ENCODE results near the gene ZNF740.

ZNF740 gene

GRCh38 chr12:53211476-53212381 lies 31.2 kb downstream of the ZNF740 start:
- peak; percentile 56 for DNase-seq
- Histone ChIP-seq H3K4me1 (peaks cover 4% of the 10 kb centered on the region; the same call in 1 of the 2 replicates), H3K36me3 (0 out of 2 replicates have a peak, but pooled peaks cover 2% of the 10 kb centered on the region), H3K27me3 (no peaks in the 10 kb centered on the region), H3K4me3 (ENCODE audit: low read depth, low read length) (no peak overlapping the region), H3K9me3 (no peaks in the 10 kb centered on the region)
- peak; percentile 71 for TF ChIP-seq CTCF (IDR thresholded peaks at IDR 0.05; ENCODE audit: low read depth, low read length)

- TF ChIP-seq CTCF (IDR thresholded peaks at IDR 0.05; ENCODE audit: low read depth, low read length), result no peak
- DNase-seq, result no peak
- Histone ChIP-seq H3K27me3 (no peaks in the 10 kb centered on the region), H3K9me3 (no peaks in the 10 kb centered on the region), H3K4me1 (peaks cover 4% of the 10 kb centered on the region; the same call in 1 of the 2 replicates), H3K4me3 (ENCODE audit: low read depth, low read length) (no peak overlapping the region), H3K36me3 (0 out of 2 replicates have a peak, but pooled peaks cover 2% of the 10 kb centered on the region)
These were observed 32.4 kb downstream of the ZNF740 start for GRCh38 chr12:53212931-53213330.

GRCh38 chr12:53213348-53213747 lies 32.8 kb downstream of the ZNF740 start:
- peaks cover 4% of the 10 kb centered on the region; the same call in 1 of the 2 replicates for H3K4me1 ChIP-seq
- H3K27me3 ChIP-seq, result no peaks in the 10 kb centered on the region
- no peak overlapping the region for H3K4me3 ChIP-seq (ENCODE audit: low read depth, low read length)
- H3K36me3 ChIP-seq, result 0 out of 2 replicates have a peak, but pooled peaks cover 2% of the 10 kb centered on the region
- H3K9me3 ChIP-seq, result no peaks in the 10 kb centered on the region
- DNase-seq, result peak; percentile 94
- TF ChIP-seq CTCF (IDR thresholded peaks at IDR 0.05; ENCODE audit: low read depth, low read length), result peak; percentile 97

GRCh38 chr12:53214221-53214620 lies 33.7 kb downstream of the ZNF740 start:
- H3K27me3 ChIP-seq, result no peaks in the 10 kb centered on the region
- no peaks in the 10 kb centered on the region for H3K9me3 ChIP-seq
- H3K4me3 ChIP-seq (ENCODE audit: low read depth, low read length), result no peak overlapping the region
- peaks cover 4% of the 10 kb centered on the region; the same call in 1 of the 2 replicates for H3K4me1 ChIP-seq
- no peak for TF ChIP-seq CTCF (IDR thresholded peaks at IDR 0.05; ENCODE audit: low read depth, low read length)
- 0 out of 2 replicates have a peak, but pooled peaks cover 2% of the 10 kb centered on the region for H3K36me3 ChIP-seq
- no peak for DNase-seq

GRCh38 chr12:53214687-53215455 lies 34.3 kb downstream of the ZNF740 start:
- TF ChIP-seq CTCF (IDR thresholded peaks at IDR 0.05; ENCODE audit: low read depth, low read length), result no peak
- DNase-seq, result no peak
- Histone ChIP-seq H3K36me3 (0 out of 2 replicates have a peak, but pooled peaks cover 2% of the 10 kb centered on the region), H3K9me3 (no peaks in the 10 kb centered on the region), H3K27me3 (no peaks in the 10 kb centered on the region), H3K4me3 (ENCODE audit: low read depth, low read length) (no peak overlapping the region), H3K4me1 (peaks cover 4% of the 10 kb centered on the region; the same call in 1 of the 2 replicates)

All from BE2C (cell line).